RKO (cell line): ENCODE data around the gene ARX.

Experiments used
- DNase-seq: peaks from one replicate; pipeline ENCODE4 v3.0.0-alpha.2; 2016; ENCODE audit warnings: low spot score

Gene ARX

DNA sequence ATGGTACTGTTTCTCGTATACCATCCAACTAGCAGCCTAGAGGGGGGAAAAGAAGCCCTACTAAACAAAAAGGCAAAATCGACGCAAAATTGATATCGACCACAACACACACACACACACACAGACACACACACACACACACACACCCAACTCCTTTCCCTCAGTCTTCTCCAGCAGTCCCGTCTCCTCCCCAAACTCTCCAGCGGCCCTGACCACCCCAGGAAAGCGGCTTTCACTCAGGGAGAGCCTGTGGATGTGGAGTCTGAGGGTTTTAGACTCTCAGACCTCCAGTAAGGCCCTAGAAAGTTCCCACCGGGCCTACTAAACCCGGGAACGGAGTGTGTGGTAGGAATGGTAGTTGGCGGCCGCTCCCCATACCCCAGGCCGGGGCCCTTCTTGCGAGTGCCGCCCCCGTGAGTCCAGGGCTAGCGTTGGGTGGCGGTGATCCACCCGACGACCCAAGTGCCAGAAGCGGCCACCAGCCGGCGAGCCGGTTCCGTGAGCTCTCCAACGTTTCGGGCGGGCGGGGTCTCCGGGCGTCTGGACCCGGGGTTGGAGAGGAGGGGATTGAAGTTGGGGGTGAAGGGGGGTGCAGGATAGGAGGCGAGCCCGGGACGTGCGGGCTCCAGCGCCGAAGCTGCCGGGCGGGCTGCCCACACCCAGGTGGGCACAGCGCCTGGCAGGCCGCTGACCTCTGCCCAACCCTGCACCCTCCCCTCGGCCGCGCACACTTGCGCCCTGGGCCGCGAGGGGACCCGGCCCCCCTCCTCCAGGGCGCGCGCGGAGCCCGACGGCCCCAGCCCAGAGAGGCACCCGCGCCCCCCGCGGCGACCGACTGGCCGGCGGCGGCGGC is 13.7 kb downstream of the ARX start:
- no peak for DNase-seq

DNA sequence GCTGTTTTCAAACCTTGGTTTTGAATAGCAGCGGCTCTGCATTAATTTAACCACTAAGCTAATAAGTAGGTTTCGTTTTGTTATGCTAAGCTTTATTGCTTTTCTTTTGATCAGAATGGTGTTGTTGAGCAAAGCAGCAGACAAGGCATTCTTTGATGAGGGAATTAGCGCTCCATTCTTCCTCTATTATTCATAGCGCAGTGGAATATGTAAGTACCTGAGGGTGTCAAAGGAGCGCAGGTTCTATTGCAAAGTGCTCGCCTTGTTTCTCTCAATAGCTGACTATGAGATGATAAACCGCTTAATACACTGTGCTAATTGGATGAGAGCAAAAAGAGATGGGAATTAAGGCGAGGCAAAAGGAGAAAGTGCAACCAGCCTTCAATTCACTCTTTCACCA is 16.3 kb downstream of the ARX start:
- no peak for DNase-seq

DNA sequence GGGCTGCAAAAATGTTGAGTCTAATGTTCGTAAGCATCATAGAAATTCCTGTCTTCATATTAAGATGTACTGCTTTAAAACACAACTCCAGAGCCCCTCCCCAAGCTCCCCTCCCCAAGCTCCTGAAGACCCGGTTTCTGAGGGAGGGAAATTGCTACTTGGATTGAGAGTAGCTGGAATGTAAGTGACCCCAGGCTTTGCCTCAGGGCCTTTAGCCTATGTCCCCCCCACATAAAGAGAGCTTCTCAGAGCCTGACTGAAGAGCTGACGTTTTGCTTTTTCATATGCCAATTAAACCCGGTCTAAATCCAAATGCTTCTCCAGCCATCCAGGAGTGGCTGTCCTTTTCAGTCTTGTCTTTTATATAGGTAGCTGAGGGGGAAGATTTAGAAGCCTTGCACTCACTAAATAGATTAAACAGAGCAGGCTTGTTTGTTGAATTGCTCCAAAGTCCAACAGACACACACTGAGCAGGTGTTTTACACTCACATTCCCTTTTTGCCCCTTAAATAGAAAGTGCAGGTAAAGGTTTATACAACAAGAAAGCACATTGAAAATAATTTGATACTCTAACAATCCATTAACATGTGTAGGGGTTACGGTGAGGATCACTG is 19.6 kb downstream of the ARX start:
- no peak for DNase-seq

DNA sequence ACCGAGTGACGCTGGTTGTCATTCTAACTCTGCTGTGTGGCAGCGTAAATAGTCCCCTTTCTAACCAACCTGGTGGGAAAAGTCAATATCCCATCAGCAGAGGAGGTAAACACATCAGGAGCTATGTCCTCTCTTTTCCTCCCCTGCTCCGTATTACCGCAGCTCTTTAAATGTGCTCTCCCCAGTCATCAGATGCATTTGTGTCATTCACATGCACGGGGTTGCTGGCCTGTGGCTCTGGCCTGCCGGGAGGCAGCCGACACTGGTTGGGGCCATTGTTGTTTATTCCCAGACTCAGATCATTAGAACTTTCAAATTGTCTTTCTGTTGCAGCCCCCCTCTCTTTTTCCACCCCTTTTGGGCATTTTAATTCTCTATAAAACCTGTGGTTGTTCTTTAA is 21.9 kb downstream of the ARX start:
- DNase-seq, result no peak

DNA sequence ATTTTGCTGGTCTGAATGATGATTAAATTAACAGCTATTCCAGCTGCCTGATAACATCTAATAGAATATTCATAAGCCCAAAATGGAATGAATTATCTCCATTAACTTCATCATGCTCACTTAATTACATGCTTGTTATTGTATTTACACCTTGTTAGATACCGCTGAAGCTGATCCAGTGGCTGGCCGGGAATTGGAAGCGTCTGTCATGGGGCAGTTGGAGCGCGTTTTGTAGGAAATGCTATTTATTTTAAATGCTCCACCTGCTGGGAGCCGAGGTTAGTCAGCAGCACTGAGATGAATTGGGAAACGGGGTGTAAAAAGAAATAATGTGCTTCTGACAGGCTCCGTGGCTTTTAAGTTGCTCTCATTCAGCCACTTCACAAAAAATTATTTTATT is 25.2 kb downstream of the ARX start:
- DNase-seq, result no peak

DNA sequence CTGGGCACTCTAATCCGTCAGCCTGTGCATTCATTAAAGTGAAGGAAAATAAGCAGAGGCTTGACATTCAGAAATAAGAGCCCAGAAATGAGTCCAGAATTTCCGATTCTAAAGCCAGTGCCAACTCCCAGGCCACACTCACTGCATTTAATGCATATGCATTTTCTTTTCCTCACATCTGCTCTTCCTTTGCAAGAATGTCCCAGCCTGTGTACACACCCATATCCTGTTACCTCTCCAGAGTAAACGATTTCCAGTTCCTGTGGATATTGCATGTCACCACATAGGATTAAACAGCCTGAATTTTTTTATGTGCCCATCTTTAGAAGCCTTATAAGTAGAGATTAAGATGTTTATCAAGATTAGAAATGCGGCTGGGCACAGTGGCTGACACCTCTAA is 27.5 kb downstream of the ARX start:
- DNase-seq, result no peak

DNA sequence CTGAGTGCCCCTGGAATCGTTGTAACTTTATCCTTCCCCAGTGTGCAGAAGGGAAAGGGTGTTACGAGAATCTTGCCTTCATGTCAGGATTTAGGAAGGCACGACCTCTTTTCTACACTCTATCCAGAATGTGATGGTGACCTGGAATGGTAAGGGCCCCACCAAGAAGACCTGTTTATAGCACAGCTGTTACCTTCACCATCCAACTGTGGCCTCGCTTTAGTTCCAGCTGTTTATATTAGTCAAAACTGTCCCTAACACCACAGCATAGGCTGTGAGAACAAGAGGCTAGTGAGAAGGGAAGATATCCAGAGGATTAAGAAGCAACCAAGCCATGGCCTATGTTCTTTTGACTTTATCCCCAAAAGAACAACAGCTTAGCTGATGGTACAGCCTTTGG is 28.0 kb downstream of the ARX start:
- no peak for DNase-seq

DNA sequence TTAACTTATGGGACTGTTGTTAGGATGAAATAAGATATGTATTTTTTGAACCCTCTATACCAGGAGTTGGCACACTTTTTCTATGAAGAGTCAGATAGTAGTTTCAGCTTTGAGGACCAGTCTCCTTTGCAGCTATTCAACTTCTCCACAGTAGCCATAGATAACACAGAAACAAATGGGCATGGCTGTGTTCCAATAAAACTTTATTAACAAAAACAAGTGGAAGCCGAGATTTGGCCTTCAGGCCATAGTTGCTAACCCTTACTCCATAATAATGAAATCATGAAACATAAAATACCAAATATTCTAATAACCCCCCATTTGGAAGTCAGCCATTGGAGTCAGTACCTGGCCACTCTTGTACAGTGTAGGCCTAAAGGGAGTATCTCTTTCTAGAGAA is 30.6 kb downstream of the ARX start:
- no peak for DNase-seq

DNA sequence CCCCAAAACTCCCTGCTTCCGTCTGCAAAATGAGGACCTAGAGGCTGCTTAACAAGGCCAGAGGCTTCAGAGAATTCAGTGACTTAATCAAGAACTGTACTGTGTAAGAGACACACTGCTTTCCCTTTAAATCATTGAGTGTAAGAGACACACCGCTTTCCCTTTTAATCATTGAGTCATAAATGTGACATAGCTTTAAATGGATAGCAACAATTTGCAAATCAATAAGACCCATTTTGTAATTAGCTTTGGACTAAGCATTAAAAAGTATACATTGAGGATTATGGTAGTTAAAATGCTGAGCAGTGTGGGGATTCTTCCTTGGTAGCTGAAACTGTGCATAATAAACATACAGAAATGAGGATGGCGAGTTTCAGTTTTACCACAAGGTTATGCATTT is 31.8 kb downstream of the ARX start:
- DNase-seq, result no peak

DNA sequence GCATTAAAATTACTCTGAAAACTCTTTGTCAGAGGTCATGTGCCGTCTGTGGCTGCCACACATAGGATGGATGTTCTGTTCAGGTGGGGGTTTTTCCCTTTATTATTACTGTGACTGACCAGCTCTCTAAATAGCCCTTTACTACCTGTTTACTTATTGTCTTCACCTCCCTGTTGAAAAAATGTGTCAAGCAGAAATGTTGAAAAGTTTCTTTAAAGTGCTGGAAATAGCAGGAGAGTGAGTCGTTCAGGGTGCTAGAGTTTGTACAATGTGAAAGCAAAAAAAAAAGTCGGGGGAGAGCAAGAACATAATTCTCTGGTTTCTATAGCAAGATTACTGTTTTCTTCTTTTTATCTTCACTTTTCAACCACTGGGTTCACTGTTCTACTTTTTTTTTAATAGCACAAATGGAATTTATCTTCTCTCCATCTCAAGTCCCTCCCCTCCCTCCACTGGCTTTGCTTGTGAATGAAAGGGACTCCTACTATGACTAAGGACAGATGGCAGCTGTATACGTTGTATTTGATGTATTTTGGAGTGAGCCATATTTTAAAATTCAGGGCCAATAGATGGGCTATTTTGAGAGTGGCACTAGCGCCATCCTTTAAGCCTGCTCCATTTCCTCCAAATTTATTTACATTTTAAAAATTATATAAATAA is 33.3 kb downstream of the ARX start:
- DNase-seq, result no peak

DNA sequence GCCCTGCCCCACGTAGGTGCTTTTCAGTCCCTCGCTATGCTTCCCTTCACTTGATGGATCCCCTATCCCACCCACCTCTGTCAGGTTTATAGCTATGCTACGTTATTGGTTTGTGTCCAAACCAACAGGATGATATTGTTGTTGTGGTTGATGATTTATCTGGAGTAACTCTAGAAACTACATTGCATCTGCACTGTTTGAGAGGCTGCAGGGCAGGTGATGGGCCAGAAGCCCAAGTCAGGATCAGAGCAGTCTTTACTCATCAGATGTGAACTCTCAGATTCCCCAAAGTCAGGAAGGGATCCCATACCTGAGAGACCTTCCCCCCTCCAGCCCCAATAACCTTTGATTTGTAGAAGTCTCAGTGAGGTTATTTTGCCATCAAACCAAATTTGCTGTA is 34.7 kb downstream of the ARX start:
- DNase-seq, result no peak

DNA sequence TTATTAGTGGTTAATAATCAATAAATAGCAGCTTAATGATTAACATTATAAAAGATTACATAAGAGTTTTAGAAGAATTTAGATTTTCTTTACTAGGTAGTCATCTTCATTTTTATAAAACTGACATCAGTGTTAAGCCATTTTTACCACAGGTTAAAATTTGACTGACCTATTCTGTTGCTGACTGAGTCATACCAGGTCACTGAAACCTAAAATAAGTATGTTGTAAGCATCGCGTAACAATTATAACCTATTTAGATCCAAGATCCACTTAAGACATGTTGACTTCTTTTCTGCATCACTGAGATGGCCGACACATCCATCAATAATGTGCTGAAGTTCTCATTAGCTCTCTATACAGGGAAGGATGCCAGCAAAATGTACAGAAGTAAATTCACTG is 36.7 kb downstream of the ARX start:
- no peak for DNase-seq

DNA sequence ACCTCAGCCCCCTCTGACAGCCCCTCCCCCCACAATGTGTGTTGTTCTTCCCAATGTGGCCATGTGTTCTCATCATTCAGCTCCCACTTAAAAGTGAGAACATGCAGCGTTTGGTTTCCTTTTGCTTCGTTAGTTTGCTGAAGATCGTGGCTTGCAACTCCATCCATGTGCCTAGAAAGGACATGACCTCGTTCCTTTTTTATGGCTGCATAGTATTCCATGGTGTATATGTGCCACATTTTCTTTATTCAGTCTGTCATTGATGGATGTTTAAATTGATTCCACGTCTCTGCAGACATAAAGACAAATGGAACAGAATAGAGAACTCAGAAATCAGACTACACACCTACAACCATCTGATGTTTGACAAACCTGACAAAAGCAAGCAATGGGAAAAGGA is 46.0 kb downstream of the ARX start:
- no peak for DNase-seq

DNA sequence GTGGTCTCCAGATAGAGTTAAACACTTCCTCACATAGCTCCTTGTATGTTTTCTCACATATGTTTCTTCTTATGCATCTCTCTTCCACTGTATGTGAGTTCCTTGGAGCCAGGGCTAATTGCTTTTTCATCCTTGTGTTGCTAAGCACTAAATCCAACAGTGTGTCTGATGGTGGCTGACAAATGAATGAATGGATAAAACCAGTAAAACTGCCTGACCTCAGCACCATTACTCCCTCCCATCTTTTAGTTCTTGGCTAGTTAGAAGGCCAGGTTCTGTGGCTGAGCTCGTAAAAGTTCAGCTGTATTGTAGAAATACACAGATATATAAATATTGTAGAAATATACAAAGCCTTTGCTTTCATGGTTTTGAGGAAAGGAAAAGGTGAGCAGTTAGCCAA is 50.4 kb downstream of the ARX start:
- no peak for DNase-seq

DNA sequence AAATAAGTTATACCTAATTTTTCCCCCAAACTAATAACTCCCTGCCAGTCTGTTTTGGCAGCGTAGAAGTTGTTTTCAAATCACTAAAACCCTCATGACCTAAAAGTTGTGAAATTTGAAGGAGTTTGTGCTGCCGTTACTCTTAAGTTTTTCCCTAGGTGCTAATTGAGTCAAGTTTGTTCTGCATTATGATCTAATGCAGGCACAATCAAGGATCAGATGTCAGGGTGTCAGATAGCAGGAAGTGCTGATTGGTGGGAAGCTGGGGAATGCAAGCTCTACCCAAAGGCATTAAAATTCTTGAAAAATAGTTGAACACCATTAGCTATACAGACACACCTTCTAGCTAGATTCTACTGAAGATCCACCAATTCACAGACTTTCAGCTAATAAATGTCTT is 51.9 kb downstream of the ARX start:
- DNase-seq, result peak; percentile 11

DNA sequence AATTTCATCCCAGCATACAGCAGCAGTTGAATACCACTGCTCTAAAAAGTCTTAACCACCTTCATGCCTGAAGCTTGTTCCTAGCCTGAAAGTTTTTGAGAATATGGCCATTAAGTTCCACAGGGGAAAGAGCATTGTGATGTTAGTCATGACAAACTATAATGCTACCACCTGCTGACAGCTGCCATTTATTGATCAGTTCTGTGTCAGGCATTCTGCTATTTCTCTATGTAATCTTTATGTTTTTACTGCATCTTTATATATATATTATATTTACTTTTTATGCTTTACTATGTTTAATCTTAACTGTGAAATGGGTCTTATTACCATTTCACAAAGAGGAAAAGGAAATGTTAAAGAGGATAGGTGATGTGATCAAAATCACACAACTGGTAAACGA is 54.0 kb downstream of the ARX start:
- DNase-seq, result no peak

DNA sequence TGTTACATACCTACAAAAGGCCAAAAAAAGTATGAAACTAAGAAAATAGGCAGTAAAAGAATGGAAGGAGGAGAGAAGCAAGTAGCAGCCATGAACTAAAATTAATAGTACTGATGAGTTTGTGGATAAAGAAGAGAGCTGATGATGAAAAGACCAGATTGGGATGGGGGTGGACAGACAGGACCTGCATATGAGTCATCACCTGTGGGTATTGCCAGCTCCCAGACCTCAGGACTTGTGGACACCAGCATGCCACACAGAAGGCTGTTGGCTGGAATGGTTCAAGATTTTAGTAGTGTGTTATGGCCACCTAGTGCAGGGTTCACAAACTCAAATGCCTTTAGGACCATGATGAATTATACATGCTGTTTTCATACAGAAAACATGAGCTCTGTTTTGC is 58.9 kb downstream of the ARX start:
- DNase-seq, result no peak

DNA sequence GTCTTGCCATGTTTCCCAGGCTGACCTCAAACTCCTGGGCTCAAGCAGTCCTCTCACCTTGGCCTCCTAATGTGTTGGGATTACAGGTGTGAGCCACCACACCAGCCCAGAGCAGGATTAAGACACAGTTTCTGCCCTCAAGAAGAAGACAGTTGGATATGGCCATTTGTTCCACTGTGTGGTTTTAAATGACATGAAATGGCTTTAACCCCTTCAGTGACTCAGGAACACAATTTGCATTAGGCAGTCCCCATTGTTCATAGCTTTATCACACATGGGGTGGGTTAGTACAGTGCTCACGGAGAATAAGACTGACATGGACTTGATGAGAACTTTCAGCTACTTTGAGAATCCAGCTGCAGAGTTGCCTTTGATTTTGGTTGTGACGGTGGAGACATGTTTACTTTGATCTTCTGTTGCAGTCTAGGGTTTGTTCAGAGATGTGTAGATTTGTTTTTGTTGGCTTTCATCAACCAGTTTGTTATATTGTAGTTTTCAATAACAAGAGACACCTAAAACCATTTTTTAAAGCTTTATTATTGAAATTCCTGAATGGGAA is 60.3 kb downstream of the ARX start:
- DNase-seq, result no peak

DNA sequence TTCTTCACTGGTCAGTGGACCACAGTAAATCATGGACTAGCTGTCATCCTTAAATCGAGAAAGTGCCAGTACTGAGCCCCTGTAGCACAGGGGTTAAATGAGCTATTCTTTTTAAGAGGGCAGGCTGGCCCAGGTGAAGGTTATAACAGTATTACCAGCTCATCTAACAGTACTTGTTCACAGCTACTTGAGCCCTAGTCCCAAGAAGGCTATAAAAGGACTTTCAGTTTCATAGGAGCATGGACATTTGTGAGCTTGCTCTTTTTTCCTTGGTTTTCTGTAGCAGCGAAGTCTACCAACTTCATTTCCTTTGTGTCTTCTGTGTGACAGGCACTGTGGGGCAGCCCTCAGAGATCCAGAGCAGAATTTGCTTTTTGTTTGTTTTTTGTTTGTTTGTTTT is 61.0 kb downstream of the ARX start:
- no peak for DNase-seq
